Measurements from ENCODE around the gene GFRA1.

- TF ChIP-seq CTCF (IDR thresholded peaks at IDR 0.05; ENCODE audit: insufficient read depth, low read length, poor library complexity, severe bottlenecking) (no peak), EZH2phosphoT487 (conservative IDR thresholded peaks at IDR 0.05; ENCODE audit: low read length) (no peak)
Observed at GRCh38 chr10:116049974-116050304, 223.1 kb downstream of the GFRA1 start.
